GM12872 (cell line): ENCODE results near the gene DNAAF1.

ENCODE experiments used
- CTCF ChIP-seq: IDR thresholded peaks from 3 replicates; pipeline ENCODE4 v1.5.1; 2011; ENCODE audit warnings: low read depth, mild to moderate bottlenecking, low read length, moderate library complexity; ENCODE audit not compliant: insufficient read depth

Gene DNAAF1

GRCh38 chr16:84166796-84167695 lies 21.9 kb downstream of the DNAAF1 start:
- TF ChIP-seq CTCF, result no peak

GRCh38 chr16:84169765-84170310 lies 24.7 kb downstream of the DNAAF1 start:
- no peak for TF ChIP-seq CTCF

- no peak for TF ChIP-seq CTCF
These were observed 29.3 kb downstream of the DNAAF1 start for GRCh38 chr16:84174396-84174795.

GRCh38 chr16:84175350-84176081 lies 30.4 kb downstream of the DNAAF1 start:
- peak; percentile 94 for TF ChIP-seq CTCF

GRCh38 chr16:84176192-84177053 lies 31.3 kb downstream of the DNAAF1 start:
- TF ChIP-seq CTCF, result no peak

GRCh38 chr16:84177741-84178073 lies 32.6 kb downstream of the DNAAF1 start:
- no peak for TF ChIP-seq CTCF

GRCh38 chr16:84178146-84178765 lies 33.1 kb downstream of the DNAAF1 start:
- no peak for TF ChIP-seq CTCF
